ENCODE data around the gene ATF7.
"Not testable (repeated sequence)": the region's sequence is repeated elsewhere in the genome, so short reads cannot be mapped to it uniquely, and the experiment has no call there.

ATF7 gene

GRCh38 chr12:53626702-53627169, 554 bp upstream of the ATF7 start:
- DNase-seq (ENCODE audit: low spot score) = no peak

GRCh38 chr12:53625373-53625945, 723 bp downstream of the ATF7 start:
- no peak for DNase-seq (ENCODE audit: low spot score)

DNA sequence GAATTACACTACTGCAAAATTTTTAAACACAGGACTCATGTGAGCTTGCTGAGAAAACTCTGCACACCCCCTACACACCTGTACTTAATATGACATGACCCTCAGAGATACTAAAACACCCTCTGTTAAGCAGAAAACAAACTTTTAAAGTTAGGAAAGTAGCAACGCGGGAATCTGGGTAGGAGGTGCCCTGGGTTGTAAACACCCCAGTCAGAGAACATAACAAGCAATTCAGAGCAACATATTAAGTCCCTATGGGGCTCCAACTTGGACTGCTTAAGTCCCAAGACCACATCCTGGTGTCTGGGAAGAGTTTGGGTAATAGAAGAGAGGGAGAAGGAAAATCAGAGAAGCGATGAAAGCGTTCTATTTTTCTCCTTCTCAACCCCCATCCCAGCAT, 1.2 kb downstream of the ATF7 start:
- no peak for DNase-seq (ENCODE audit: low spot score)

DNA sequence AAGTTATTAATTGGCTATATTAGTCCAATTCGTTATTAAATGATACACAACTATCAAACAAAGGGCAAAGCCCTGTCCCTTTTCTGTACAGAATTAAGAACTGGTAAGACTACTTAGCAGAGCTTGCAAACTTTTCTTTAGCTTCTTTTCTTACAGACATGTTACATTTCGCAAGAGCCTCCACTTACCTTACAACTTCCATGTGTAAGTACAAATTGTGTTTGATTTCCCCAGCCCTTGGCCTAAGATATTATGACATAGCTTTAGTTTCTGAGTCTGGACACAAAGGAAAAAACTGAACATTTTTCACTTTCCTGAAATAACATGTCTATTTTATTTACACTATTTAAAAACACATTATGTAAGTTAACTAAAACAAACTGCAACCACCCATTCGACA, 1.7 kb downstream of the ATF7 start:
- no peak for DNase-seq (ENCODE audit: low spot score)

DNA sequence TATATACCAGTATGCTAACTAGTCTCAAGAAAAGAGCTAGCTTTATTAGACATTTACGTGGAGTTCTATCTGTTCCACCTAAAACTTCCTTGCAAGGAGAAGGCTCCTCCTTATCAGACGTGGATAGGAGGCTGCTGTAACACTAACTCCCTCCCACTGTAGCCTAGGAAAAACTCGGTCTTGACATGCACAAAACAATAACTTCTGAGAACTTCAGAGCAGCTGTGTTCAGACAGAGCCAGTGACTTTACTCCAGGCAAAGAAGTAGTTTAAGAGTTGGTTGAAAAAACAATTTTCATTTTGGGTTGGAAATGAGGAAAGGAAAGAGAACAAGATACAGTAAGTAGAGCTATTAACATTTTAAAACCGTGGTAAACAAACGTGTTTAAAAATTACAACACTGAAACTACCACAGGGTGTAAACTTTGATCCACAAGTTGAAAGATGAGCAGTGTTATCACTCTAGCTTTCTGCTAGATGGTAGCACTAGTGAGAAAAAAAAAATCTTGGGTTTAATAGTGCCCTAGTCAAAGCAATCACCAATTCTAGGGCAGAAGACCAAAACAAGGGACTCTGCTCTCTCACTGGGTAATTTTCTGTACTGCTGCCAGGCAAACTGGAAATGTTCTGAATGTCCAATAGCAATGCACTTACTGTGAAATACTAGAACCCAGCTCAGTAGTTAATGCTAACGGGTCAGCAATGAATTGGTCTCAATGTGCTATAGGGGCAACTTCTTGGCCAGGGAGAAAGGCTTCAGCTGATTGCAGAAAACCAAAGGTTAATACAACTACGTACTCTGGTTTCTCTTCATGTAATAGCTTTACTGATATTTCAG, 2.4 kb downstream of the ATF7 start:
- no peak for DNase-seq (ENCODE audit: low spot score)

DNA sequence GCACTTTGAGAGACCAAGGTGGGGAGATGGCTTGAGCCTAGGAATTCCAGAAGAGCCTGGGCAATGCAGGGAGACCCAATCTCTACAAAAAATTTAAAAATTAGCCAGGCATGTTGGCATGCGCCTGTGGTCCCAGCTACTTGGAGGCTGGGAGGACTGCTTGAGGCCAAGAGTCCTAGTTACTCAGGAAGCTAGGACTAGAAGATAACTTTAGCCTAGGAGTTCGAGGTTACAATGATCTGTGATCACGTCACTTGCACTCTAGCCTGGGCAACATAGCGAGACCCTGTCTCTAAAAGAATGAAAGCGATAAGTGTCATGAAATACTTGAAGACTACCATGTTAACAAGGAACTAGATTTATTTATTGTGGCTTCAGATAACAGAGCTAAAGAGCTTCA, 3.5 kb downstream of the ATF7 start:
- no peak for DNase-seq (ENCODE audit: low spot score)

DNA sequence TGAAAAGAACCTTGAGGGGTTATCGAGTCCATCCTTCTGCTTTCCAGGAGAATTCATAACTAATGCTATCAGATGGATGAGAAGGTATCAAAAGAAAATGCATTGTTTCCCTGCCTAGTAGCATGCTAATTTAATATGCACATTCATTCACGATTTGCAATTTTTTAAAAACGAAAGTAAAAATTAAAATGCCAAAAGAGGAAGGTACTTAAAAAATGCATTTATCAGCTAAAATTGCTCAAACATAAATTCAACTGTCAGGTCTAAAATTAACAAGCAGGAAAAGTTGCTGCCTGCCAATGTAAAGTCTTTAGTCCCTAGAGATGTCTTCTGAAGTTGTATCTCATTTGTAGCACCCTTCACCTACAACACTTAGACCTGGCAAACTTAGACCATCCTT, 7.9 kb downstream of the ATF7 start:
- DNase-seq (ENCODE audit: low spot score) = no peak

DNA sequence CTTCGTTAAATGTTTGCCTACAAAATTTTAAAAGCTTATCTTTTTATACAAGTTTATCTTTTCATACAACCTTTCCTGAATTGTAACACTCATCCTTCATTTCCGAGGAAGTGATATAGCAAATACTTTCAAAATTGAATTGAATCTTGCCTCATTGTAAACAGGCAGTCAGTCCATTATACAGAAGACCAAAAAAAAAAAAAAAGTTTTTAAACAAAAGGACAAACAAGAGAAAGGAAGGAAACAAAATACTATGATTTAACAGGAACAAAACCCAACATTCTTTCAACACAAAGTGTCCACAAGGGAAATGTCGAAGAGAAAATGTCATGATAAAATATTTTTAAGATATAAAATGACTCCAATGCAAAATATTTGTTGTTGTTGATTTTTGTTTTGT, 8.5 kb downstream of the ATF7 start:
- DNase-seq (ENCODE audit: low spot score) = no peak

DNA sequence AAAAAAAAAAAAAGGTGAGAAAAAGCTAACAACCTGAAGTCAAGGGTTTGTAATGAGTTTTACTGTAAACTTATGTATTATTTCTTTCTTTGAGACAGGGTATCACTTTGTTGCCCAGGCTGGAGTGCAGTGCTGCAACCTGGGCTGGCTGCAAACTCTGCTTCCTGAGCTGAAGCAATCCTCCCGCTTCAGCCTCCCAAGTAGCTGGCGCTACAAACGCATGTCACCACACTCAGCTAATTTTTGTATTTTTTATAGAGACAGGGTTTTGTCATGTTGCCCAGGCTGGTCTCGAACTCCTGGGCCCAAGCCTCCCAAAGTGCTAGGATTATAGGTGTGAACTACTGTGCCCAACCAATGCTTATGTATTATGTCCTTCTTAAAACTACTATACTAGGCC, 9.2 kb downstream of the ATF7 start:
- DNase-seq (ENCODE audit: low spot score) = no peak

DNA sequence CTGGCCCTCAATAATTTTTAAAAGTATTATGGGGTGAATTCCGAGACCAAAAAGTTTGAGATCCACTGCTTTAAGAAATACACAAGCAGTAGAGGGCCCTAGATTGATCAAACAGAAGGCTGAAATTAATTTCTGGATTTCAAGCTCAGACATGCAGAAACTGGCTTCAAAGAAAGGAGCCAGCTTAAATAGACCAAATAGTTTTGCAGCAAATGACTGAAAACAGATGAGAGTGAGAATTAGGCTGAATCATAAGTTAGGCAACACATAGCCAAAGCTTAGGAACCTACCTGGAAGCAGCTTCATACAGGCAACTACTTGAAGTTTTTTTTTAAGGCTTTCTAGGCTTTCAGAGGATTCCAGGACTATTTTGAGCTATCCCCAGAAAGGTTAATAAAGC, 12.4 kb downstream of the ATF7 start:
- no peak for DNase-seq (ENCODE audit: low spot score)

DNA sequence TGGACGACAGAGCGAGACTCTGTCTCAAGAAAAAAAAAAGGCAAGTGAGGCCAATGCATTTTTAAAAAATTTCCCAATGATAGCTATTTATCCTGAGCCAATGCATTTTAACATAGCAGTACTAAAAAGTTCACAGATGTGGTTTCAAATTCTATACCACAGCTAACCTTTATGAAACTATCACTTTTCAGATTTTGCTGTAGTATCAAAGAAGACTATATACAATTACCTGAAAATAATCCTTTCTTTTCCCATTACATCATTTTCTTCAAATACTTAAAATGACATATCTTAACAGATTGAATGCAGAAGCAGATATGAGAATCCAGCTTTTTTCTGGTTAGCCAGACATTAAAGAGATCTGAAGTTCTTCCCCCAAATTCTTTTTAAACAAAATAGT, 13.2 kb downstream of the ATF7 start:
- no peak for DNase-seq (ENCODE audit: low spot score)

- DNase-seq (ENCODE audit: low spot score) = no peak
Observed at GRCh38 chr12:53611304-53611703, 14.9 kb downstream of the ATF7 start.

- not testable (repeated sequence) for DNase-seq (ENCODE audit: low spot score)
Observed at GRCh38 chr12:53606688-53607087, 19.5 kb downstream of the ATF7 start.

DNA sequence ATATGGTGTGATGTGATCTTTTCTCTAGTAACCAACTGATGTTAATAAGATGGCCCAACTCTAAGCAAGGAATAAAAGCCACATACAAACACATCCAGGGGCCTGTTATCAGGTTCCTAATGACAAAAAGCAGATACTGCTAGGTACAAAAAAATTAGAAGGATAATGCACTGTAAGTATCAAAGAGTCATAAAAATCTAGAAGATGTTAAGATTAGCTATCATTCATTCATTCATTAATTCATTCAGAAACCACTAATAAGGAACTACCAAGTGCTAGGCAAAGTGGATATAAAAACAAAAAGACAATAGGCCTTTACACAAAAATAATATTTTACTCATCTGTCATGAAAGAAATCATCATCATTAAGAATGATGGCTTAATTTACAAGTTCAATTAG, 21.6 kb downstream of the ATF7 start:
- DNase-seq (ENCODE audit: low spot score) = no peak

DNA sequence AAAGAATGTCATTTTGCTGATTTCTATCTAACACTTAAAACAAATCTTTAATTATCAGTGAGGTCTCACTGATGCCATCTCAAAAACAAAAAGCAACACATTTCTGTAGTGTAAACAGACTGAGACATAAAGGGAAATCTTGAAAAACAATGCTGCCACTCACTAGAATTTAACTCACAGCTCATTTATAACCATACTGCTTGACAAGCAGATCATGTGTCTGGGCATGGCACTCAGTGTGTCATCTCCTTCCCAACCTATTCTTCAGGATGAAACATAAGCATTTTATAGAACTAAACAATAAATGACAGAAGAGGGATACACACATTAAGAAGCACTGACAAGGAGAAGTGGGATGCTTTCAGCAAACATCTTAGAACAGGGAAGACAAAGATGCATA, 22.4 kb downstream of the ATF7 start:
- DNase-seq (ENCODE audit: low spot score) = no peak

DNA sequence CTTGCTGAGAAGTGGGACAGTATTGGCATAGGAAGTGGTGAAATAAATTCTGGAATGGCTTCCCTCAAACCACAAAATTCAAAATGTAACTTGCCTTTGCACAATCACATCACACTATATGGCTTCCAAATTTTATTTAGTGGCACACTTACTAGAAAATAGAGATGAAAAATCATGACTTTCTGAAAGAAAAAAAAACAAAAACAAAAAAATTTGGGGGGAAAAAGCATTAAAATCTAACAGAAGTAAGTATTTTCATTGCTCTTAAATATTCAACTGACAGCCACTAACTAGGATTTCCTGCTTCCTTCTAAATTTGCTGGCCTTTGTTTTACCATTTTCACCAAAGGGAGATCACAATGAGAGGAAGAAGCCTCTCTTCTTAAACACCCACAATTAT, 23.0 kb downstream of the ATF7 start:
- DNase-seq (ENCODE audit: low spot score) = no peak

DNA sequence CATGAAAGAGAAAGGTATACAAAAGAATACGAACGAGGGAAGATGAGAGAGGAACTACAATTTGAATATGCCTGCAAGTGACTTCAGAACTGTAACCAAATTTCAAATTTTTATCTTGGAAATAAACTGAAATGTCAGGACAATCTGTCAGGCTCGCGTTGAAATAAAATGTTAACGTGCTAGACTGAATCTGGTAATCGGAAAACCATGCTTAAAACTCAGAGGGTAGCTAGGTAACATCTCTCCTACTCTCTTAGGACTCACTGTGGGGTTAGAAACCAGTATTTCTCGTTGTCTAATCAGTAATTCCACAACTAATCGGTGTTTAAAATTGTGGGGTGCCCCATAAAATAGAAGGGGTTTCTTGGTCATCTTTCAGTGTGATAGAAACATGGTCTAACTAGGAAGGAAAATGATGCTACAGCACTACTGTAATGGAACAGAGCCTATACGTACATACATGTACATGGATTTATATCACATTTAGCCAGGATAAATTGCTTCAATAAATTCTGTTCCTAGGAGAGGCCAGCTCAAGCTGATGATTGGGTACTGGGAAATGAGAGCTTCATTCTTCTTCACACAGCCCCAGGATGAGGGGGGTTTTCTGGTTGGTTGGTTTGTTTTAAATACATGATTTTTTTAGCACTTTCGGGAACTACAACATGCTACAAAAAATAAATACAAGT, 23.9 kb downstream of the ATF7 start:
- DNase-seq (ENCODE audit: low spot score) = no peak

- no peak for DNase-seq (ENCODE audit: low spot score)
Observed at GRCh38 chr12:53601296-53601847, 24.8 kb downstream of the ATF7 start.

DNA sequence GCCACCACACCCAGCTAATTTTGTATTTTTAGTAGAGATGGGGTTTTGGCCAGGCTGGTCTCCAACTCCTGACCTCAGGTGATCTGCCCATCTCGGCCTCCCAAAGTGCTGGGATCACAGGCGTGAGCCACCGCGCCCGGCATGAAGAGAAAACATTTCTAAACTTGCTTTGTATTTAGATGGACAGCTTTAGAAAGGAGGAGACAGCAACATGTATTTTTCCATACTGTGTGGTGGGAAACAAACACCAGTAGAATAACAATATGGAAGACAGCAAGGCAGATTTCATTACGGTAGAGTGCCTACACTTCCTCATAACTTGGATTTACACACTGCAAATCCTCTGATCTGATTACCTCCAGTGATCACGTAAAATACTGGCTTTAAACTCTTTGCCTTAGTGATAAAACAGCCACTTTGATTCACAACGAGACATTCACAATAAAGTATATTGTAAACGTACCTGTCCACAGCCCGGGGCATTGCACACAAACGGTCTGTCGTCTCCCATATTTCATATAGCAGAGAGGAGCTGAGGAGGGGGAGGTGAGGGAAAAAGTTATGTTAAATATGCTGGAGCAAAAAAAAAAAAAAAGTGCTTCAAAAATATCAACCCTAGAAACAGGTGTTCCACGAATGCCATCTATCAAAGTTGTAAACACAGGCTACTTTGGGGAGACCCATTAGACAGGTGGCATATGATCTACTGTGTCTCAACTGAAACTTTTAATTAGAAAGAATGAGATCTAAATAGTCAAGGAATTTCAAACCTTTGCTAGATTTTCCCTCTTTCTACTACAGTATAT, 25.5 kb downstream of the ATF7 start:
- DNase-seq (ENCODE audit: low spot score) = no peak

GRCh38 chr12:53599579-53599978, 26.6 kb downstream of the ATF7 start:
- no peak for DNase-seq (ENCODE audit: low spot score)

DNA sequence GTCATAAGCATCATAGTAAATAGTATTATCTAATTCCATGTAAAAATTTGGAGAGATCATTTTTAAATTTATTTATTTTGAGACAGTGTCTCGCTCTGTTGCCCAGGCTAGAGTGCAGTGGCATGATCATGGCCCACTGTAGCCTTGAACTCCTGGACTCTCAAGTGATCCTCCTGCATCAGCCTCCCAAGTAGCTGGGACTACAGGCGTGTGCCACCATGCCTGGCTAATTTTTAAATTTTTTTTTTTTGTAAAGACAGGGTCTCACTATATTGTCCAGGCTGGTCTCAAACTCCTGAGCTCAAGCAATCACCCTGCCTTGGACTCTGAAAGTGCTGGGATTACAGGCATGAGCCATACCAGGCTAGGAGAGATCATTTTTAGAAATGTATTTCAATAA, 27.2 kb downstream of the ATF7 start:
- DNase-seq (ENCODE audit: low spot score) = not testable (repeated sequence)

- DNase-seq (ENCODE audit: low spot score) = no peak
Observed at GRCh38 chr12:53596920-53597363, 29.2 kb downstream of the ATF7 start.

Data from CD4-positive, alpha-beta T cell treated with Interleukin-2 at 100 ng/mL for 4 hours (primary cell).